K562 (cell line): ENCODE results near the gene TAF3. TPM values are rescaled to one million over a fixed set of nuclear protein-coding genes. Genes with fewer than 3 reads are reported as not detected.
A peak's percentile ranks its signal among the peaks of the same experiment; 100 is the strongest.

Source experiments
- ARHGAP35 ChIP-seq: fragments of 450-650 bp; IDR thresholded peaks from 2 replicates; pipeline ENCODE4 v1.6.1; 2018; ENCODE audit not compliant: partially characterized antibody
- BHLHE40 ChIP-seq: IDR thresholded peaks from 2 replicates; pipeline ENCODE4 v1.6.1; 2011; ENCODE audit warnings: low read length, improper control_type of control experiment
- CBFA2T3 ChIP-seq: fragments of 450-650 bp; IDR thresholded peaks from 2 replicates; pipeline ENCODE4 v1.6.1; 2017
- CBX5 ChIP-seq: IDR thresholded peaks from 2 replicates; pipeline ENCODE4 v1.6.1; 2014; ENCODE audit warnings: low read depth, borderline replicate concordance
- ELF1 ChIP-seq: fragments of 200-800 bp; sonication (Bioruptor generic); IDR thresholded peaks from 2 replicates; pipeline ENCODE4 v1.6.1; 2016; ENCODE audit warnings: missing genetic modification characterization, missing compliant biosample characterization
- HDGF ChIP-seq: fragments of 450-650 bp; IDR thresholded peaks from 2 replicates; pipeline ENCODE4 v1.6.1; 2016
- HOXB6 ChIP-seq: fragments of 250-450 bp; sonication (Bioruptor Pico); IDR thresholded peaks from 2 replicates; pipeline ENCODE4 v1.5.1; 2022; ENCODE audit warnings: mild to moderate bottlenecking, borderline replicate concordance
- JUN ChIP-seq, 2 experiments: sonication (generic) in 1 of 2; formaldehyde crosslinking in 1 of 2; IDR thresholded peaks; 2 replicates each; pipeline versions ENCODE4 v1.6.1 to v1.8.0; 2012 to 2022; ENCODE audit warnings: borderline replicate concordance in 2 of 2, mild to moderate bottlenecking in 2 of 2, improper control_type of control experiment in 1 of 2, low read depth in 1 of 2, low read length in 1 of 2, missing genetic modification reagents in 1 of 2
- KDM4B ChIP-seq, 2 experiments: fragments of 450-650 bp in 1 of 2; sonication (generic) in 1 of 2; IDR thresholded peaks; 2 replicates each; pipeline ENCODE4 v1.6.1; 2016 to 2017; ENCODE audit warnings: borderline replicate concordance in 2 of 2, antibody characterized with exemption in 1 of 2, low read depth in 1 of 2, mild to moderate bottlenecking in 1 of 2
- KLF10 ChIP-seq: fragments of 250-450 bp; sonication (Bioruptor Pico); IDR thresholded peaks from 2 replicates; pipeline ENCODE4 v1.6.1; 2021; ENCODE audit warnings: matching md5 sums
- NR1H2 ChIP-seq: sonication (generic); formaldehyde crosslinking; IDR thresholded peaks from 2 replicates; pipeline ENCODE4 v1.4.0; 2020; ENCODE audit warnings: mild to moderate bottlenecking, missing genetic modification reagents
- NUFIP1 ChIP-seq: fragments of 450-650 bp; IDR thresholded peaks from 2 replicates; pipeline ENCODE4 v1.6.1; 2018; ENCODE audit not compliant: partially characterized antibody
- PHTF2 ChIP-seq: fragments of 250-450 bp; sonication (Bioruptor Pico); IDR thresholded peaks from 2 replicates; pipeline ENCODE4 v1.5.0; 2021; ENCODE audit warnings: mild to moderate bottlenecking
- SIX5 ChIP-seq, 2 experiments: IDR thresholded peaks; 2 replicates each; pipeline ENCODE4 v1.6.1; 2011; ENCODE audit warnings: low read length in 2 of 2, borderline replicate concordance in 1 of 2, low read depth in 1 of 2, mild to moderate bottlenecking in 1 of 2, moderate library complexity in 1 of 2; ENCODE audit not compliant: insufficient read depth in 1 of 2
- THRAP3 ChIP-seq: fragments of 450-650 bp; IDR thresholded peaks from 2 replicates; pipeline ENCODE4 v1.6.1; 2016; ENCODE audit warnings: mild to moderate bottlenecking, inconsistent platforms, borderline replicate concordance
- ZC3H4 ChIP-seq: sonication (generic); formaldehyde crosslinking; IDR thresholded peaks from 2 replicates; pipeline ENCODE4 v1.9.0; 2021; ENCODE audit warnings: missing genetic modification reagents, borderline replicate concordance
- ZFPM2 ChIP-seq: fragments of 250-450 bp; sonication (Bioruptor Pico); IDR thresholded peaks from 2 replicates; pipeline ENCODE4 v1.5.1; 2022; ENCODE audit warnings: mild to moderate bottlenecking
- ZNF124 ChIP-seq: sonication (generic); formaldehyde crosslinking; IDR thresholded peaks from 2 replicates; pipeline ENCODE4 v1.8.1; 2022; ENCODE audit warnings: missing genetic modification reagents
- ZNF239 ChIP-seq: fragments of 250-450 bp; sonication (Bioruptor Pico); IDR thresholded peaks from 2 replicates; pipeline ENCODE4 v1.4.0; 2020; ENCODE audit warnings: mild to moderate bottlenecking
- ZNF263 ChIP-seq: sonication (generic); formaldehyde crosslinking; IDR thresholded peaks from 2 replicates; pipeline ENCODE4 v1.8.0; 2022; ENCODE audit warnings: mild to moderate bottlenecking, missing genetic modification reagents, borderline replicate concordance
- ZNF445 ChIP-seq: fragments of 250-450 bp; sonication (Bioruptor Pico); IDR thresholded peaks from 2 replicates; pipeline ENCODE4 v1.4.0; 2020; ENCODE audit warnings: low read depth, mild to moderate bottlenecking, moderate library complexity
- ZNF589 ChIP-seq: fragments of 200-800 bp; sonication (Bioruptor generic); IDR thresholded peaks from 2 replicates; pipeline ENCODE4 v1.6.1; 2016; ENCODE audit warnings: low read depth, missing genetic modification characterization, missing compliant biosample characterization
- ZNF696 ChIP-seq: fragments of 250-450 bp; sonication (Bioruptor Pico); conservative IDR thresholded peaks from 2 replicates; pipeline ENCODE4 v1.4.0; 2020; ENCODE audit warnings: mild to moderate bottlenecking, moderate library complexity
- ZNF778 ChIP-seq: fragments of 450-650 bp; formaldehyde crosslinking; IDR thresholded peaks from 2 replicates; pipeline ENCODE4 v1.4.0; 2020; ENCODE audit warnings: mild to moderate bottlenecking, moderate library complexity
- ZNF79 ChIP-seq: fragments of 250-450 bp; sonication (Bioruptor Pico); IDR thresholded peaks from 2 replicates; pipeline ENCODE4 v1.4.0; 2020; ENCODE audit warnings: low read depth, mild to moderate bottlenecking, moderate library complexity
- polyA plus RNA-seq, 8 experiments: library from polyadenylated mRNA; depleted of rRNA in 4 of 8; stranded (reverse) in 5 of 8; unstranded in 3 of 8; fragments of >200 nt; fragmentation: Nextera tagmentation in 2 of 8; fragmentation: Illumina TruSeq in 1 of 8; extraction: Ambion mirVana in 2 of 8; extraction: Trizol in 1 of 8; gene quantifications; 2 replicates each; pipeline versions ENCODE4 v1.2.1 to v1.2.3, GENCODE V29; 2011 to 2014; ENCODE audit warnings: inconsistent platforms in 1 of 8, missing spikeins in 1 of 8
- total RNA-seq, 7 experiments: library from RNA; depleted of rRNA in 6 of 7; stranded (reverse); fragments of >200 nt in 6 of 7; fragmentation: Illumina TruSeq in 2 of 7; extraction: Trizol in 2 of 7; gene quantifications; 2 replicates each; pipeline versions ENCODE4 v1.2.1 to v1.2.3, GENCODE V29; 2011 to 2021; ENCODE audit warnings: low replicate concordance in 1 of 7
- TF ChIP-seq, protein P1 (sequence below): fragments of 250-450 bp; sonication (Bioruptor Pico); IDR thresholded peaks from 2 replicates; pipeline ENCODE4 v1.5.0; 2021
- TF ChIP-seq, protein P2 (sequence below): fragments of 250-450 bp; sonication (Bioruptor Pico); IDR thresholded peaks from 2 replicates; pipeline ENCODE4 v1.5.0; 2022; ENCODE audit warnings: mild to moderate bottlenecking

The TAF3 gene
- total and polyA plus RNA-seq, 9 of the 15 experiments (the other 6 are each of a cell fraction or from before 2014, with no cell fraction given) = 1.5 to 9.9 (median 4.1) TPM

DNA sequence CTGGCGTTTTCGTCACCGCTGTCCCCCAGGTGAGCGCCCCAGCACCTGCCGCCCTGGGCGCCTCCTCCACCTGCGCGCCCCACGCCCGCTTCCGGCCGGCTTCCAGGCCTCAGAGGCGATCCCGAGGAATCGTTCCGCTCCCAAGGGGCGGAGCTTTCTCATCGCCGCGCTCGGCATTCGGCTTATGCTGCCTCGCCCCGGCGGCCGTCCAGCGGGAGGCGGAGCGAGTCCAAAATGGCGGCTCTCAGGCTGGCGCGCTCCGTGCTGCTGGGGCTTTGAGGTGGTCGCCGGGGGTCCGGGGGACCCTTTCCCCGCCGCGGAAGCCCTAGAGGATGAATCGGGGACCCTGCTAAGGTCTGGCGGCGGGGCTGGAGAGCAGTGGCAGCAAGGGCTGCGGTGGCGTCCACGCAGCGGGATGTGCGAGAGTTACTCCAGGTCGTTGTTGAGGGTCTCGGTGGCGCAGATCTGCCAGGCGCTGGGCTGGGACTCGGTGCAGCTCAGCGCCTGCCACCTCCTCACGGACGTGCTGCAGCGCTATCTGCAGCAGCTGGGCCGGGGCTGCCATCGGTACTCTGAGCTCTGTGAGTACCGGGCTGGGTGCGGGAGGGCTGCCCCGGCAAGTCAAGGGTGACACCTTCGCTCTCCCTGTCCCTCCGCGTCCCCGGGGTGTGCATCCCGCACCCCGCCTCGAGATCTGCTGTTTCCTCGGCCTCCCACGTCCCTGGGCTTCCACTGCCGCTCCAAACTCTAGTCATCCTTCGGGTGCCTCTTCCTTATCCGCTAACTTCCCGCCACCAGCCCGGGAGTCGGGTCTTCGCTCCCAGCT, at the start of gene TAF3 (continued):
- TF ChIP-seq, protein P1, sequence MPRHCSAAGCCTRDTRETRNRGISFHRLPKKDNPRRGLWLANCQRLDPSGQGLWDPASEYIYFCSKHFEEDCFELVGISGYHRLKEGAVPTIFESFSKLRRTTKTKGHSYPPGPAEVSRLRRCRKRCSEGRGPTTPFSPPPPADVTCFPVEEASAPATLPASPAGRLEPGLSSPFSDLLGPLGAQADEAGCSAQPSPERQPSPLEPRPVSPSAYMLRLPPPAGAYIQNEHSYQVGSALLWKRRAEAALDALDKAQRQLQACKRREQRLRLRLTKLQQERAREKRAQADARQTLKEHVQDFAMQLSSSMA = no peak
- TF ChIP-seq, protein P2, sequence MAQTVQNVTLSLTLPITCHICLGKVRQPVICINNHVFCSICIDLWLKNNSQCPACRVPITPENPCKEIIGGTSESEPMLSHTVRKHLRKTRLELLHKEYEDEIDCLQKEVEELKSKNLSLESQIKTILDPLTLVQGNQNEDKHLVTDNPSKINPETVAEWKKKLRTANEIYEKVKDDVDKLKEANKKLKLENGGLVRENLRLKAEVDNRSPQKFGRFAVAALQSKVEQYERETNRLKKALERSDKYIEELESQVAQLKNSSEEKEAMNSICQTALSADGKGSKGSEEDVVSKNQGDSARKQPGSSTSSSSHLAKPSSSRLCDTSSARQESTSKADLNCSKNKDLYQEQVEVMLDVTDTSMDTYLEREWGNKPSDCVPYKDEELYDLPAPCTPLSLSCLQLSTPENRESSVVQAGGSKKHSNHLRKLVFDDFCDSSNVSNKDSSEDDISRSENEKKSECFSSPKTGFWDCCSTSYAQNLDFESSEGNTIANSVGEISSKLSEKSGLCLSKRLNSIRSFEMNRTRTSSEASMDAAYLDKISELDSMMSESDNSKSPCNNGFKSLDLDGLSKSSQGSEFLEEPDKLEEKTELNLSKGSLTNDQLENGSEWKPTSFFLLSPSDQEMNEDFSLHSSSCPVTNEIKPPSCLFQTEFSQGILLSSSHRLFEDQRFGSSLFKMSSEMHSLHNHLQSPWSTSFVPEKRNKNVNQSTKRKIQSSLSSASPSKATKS (CRISPR knock-in tag) = no peak
- TF ChIP-seq KDM4B (IDR thresholded peaks at IDR 0.05; ENCODE audit: borderline replicate concordance in 2 of 2, low read depth in 1 of 2) = no peak
- no peak for TF ChIP-seq ZNF778
- TF ChIP-seq CBX5 = no peak
- no peak for TF ChIP-seq ZNF79 (CRISPR knock-in tag)
- no peak for TF ChIP-seq ZNF263
- no peak for TF ChIP-seq THRAP3
- TF ChIP-seq ZFPM2 (CRISPR knock-in tag) = no peak
- peak; percentile 89 for TF ChIP-seq ELF1
- no peak for TF ChIP-seq HOXB6 (CRISPR knock-in tag)
- no peak for TF ChIP-seq HDGF
- TF ChIP-seq ZC3H4 = no peak
- peak; percentile 53 for TF ChIP-seq BHLHE40
- TF ChIP-seq ZNF124 (CRISPR knock-in tag) = no peak
- TF ChIP-seq SIX5 (IDR thresholded peaks at IDR 0.05; ENCODE audit: borderline replicate concordance in 1 of 2, insufficient read depth in 1 of 2, low read depth in 1 of 2, low read length in 2 of 2) = no peak
- no peak for TF ChIP-seq ZNF445
- TF ChIP-seq ZNF696 (CRISPR knock-in tag) = no peak
- TF ChIP-seq ZNF239 (CRISPR knock-in tag) = no peak
- TF ChIP-seq NR1H2 (CRISPR knock-in tag) = no peak
- TF ChIP-seq CBFA2T3 = peak; percentile 44
- no peak for TF ChIP-seq ARHGAP35
- TF ChIP-seq JUN (IDR thresholded peaks at IDR 0.05; ENCODE audit: borderline replicate concordance, low read depth, low read length) = 0 out of 2 replicates have a peak, but pooled peaks have one; percentile 39
- no peak for TF ChIP-seq JUN (CRISPR knock-in tag; IDR thresholded peaks at IDR 0.05; ENCODE audit: borderline replicate concordance)
- no peak for TF ChIP-seq ZNF589 (CRISPR knock-in tag)
- no peak for TF ChIP-seq PHTF2 (CRISPR knock-in tag)
- TF ChIP-seq KLF10 = no peak
- no peak for TF ChIP-seq NUFIP1
